Measurements from ENCODE around the gene SGSH.

SGSH gene

GRCh38 chr17:80182118-80182844, 37.9 kb downstream of the SGSH start:
- DNase-seq, result no peak

GRCh38 chr17:80181431-80181830, 38.7 kb downstream of the SGSH start:
- DNase-seq, result no peak

GRCh38 chr17:80180192-80180591, 39.9 kb downstream of the SGSH start:
- no peak for DNase-seq

GRCh38 chr17:80177986-80178595, 42.0 kb downstream of the SGSH start:
- no peak for DNase-seq

GRCh38 chr17:80176757-80177156, 43.4 kb downstream of the SGSH start:
- DNase-seq, result no peak

- no peak for DNase-seq
Measured at GRCh38 chr17:80173916-80174315, 46.2 kb downstream of the SGSH start.

GRCh38 chr17:80173126-80173525, 47.0 kb downstream of the SGSH start:
- no peak for DNase-seq

GRCh38 chr17:80171681-80172080, 48.5 kb downstream of the SGSH start:
- no peak for DNase-seq

- no peak for DNase-seq
Measured at GRCh38 chr17:80169784-80170500, 50.2 kb downstream of the SGSH start, which contains the start of gene CARD14. CARD14 (plus strand) TSS chr17:80170030; CDS start chr17:80181439, 11,409 bp downstream.

- no peak for DNase-seq
Measured at GRCh38 chr17:80169107-80169506, 51.0 kb downstream of the SGSH start.

- no peak for DNase-seq
Measured at GRCh38 chr17:80168371-80168770, 51.8 kb downstream of the SGSH start.

- DNase-seq, result no peak
Measured at GRCh38 chr17:80166446-80166845, 53.7 kb downstream of the SGSH start.

GRCh38 chr17:80164185-80164584, 55.9 kb downstream of the SGSH start:
- no peak for DNase-seq

GRCh38 chr17:80163336-80163735, 56.8 kb downstream of the SGSH start:
- no peak for DNase-seq

GRCh38 chr17:80160536-80160935, 59.6 kb downstream of the SGSH start:
- DNase-seq, result no peak

All from right hindlimb (tissue), 1 donor.